Liver (tissue), 9 donors: ENCODE data around the gene IL10RB. TPM values are rescaled to one million over a fixed set of nuclear protein-coding genes. Genes with fewer than 3 reads are reported as not detected.

Experiments used
- DNase-seq: peaks from one replicate; pipeline ENCODE4 v3.0.0-alpha.2; 2017; ENCODE audit warnings: low spot score
- H3K27ac ChIP-seq, 2 donors: one replicate each; pipeline ENCODE4 v1.7.0; 2013; ENCODE audit warnings: inconsistent platforms in 2 of 2, low read length in 2 of 2, control low read depth in 1 of 2, low read depth in 1 of 2, mild to moderate bottlenecking in 1 of 2
- H3K27me3 ChIP-seq, 4 donors: one replicate each; pipeline versions ENCODE4 v1.6.1 to v1.7.0; 2013; ENCODE audit warnings: low read length in 3 of 4, inconsistent platforms in 1 of 4, mild to moderate bottlenecking in 1 of 4, moderate library complexity in 1 of 4; ENCODE audit not compliant: control insufficient read depth in 4 of 4, insufficient read depth in 4 of 4
- H3K36me3 ChIP-seq, 4 donors: one replicate each; pipeline versions ENCODE4 v1.6.1 to v1.7.0; 2013; ENCODE audit warnings: low read length in 3 of 4, mild to moderate bottlenecking in 3 of 4, low read depth in 1 of 4, moderate library complexity in 1 of 4; ENCODE audit not compliant: control insufficient read depth in 4 of 4, insufficient read depth in 3 of 4
- H3K4me1 ChIP-seq, 4 donors: one replicate each; pipeline versions ENCODE4 v1.6.1 to v1.7.0; 2013; ENCODE audit warnings: low read length in 3 of 4, mild to moderate bottlenecking in 3 of 4, moderate library complexity in 1 of 4; ENCODE audit not compliant: control insufficient read depth in 4 of 4, insufficient read depth in 4 of 4
- H3K4me3 ChIP-seq, 3 donors: one replicate each; pipeline versions ENCODE4 v1.6.1 to v1.7.0; 2013; ENCODE audit warnings: low read length in 3 of 3, control low read depth in 1 of 3, low read depth in 1 of 3, mild to moderate bottlenecking in 1 of 3
- H3K9ac ChIP-seq, 2 donors: one replicate each; pipeline ENCODE4 v1.7.0; 2013; ENCODE audit warnings: low read length in 2 of 2, mild to moderate bottlenecking in 2 of 2, moderate library complexity in 2 of 2, control low read depth in 1 of 2, low read depth in 1 of 2
- H3K9me3 ChIP-seq, 4 donors: one replicate each; pipeline versions ENCODE4 v1.6.1 to v1.7.0; 2013; ENCODE audit warnings: low read length in 3 of 4; ENCODE audit not compliant: control insufficient read depth in 4 of 4
- ATF3 ChIP-seq: IDR thresholded peaks from 2 replicates; pipeline ENCODE4 v1.6.1; 2016; ENCODE audit warnings: antibody characterized with exemption
- FOXA1 ChIP-seq: IDR thresholded peaks from 2 replicates; pipeline ENCODE4 v1.6.1; 2016; ENCODE audit warnings: antibody characterized with exemption
- GABPA ChIP-seq, 2 donors: IDR thresholded peaks in 1 of 2; conservative IDR thresholded peaks in 1 of 2; 2 replicates each; pipeline ENCODE4 v1.6.1; 2016; ENCODE audit warnings: antibody characterized with exemption in 2 of 2, mild to moderate bottlenecking in 1 of 2, moderate library complexity in 1 of 2
- HNF4A ChIP-seq, 2 donors: conservative IDR thresholded peaks; 2 replicates each; pipeline ENCODE4 v1.6.1; 2016; ENCODE audit warnings: antibody characterized with exemption in 2 of 2, mild to moderate bottlenecking in 2 of 2
- HNF4G ChIP-seq: IDR thresholded peaks from 2 replicates; pipeline ENCODE4 v1.6.1; 2016; ENCODE audit warnings: antibody characterized with exemption
- JUND ChIP-seq, 2 donors: IDR thresholded peaks; 2 replicates each; pipeline ENCODE4 v1.6.1; 2016; ENCODE audit warnings: antibody characterized with exemption in 2 of 2
- MAX ChIP-seq: IDR thresholded peaks from 2 replicates; pipeline ENCODE4 v1.6.1; 2016; ENCODE audit warnings: antibody characterized with exemption
- NR2F2 ChIP-seq: IDR thresholded peaks from 2 replicates; pipeline ENCODE4 v1.6.1; 2016; ENCODE audit warnings: antibody characterized with exemption
- RAD21 ChIP-seq, 2 donors: IDR thresholded peaks; 2 replicates each; pipeline ENCODE4 v1.6.1; 2016; ENCODE audit warnings: antibody characterized with exemption in 2 of 2, mild to moderate bottlenecking in 2 of 2
- RXRA ChIP-seq, 2 donors: IDR thresholded peaks; 2 replicates each; pipeline ENCODE4 v1.6.1; 2017 to 2018; ENCODE audit warnings: antibody characterized with exemption in 2 of 2, mild to moderate bottlenecking in 1 of 2
- SP1 ChIP-seq: IDR thresholded peaks from 2 replicates; pipeline ENCODE4 v1.6.1; 2018; ENCODE audit warnings: antibody characterized with exemption, mild to moderate bottlenecking
- TAF1 ChIP-seq: conservative IDR thresholded peaks from 2 replicates; pipeline ENCODE4 v1.6.1; 2016; ENCODE audit warnings: antibody characterized with exemption, mild to moderate bottlenecking
- YY1 ChIP-seq: IDR thresholded peaks from 2 replicates; pipeline ENCODE4 v1.6.1; 2016; ENCODE audit warnings: antibody characterized with exemption, mild to moderate bottlenecking
- WGBS: extraction: QIAGEN DNeasy Blood & Tissue Kit; methylation state at CpG from one replicate; pipeline ENCODE4 v1.1.7; 2013; 5-methylcytosine and 5-hydroxymethylcytosine counted together
- polyA plus RNA-seq, 2 donors: library from polyadenylated mRNA; stranded (reverse) in 1 of 2; unstranded in 1 of 2; fragments of 200-250 nt in 1 of 2; fragments of >200 nt in 1 of 2; fragmentation: Nextera tagmentation in 1 of 2; extraction: Ambion mirVana in 1 of 2; gene quantifications; one replicate each; pipeline versions ENCODE4 v1.2.1 to v1.2.3, GENCODE V29; 2013 to 2015
- total RNA-seq, 2 donors: library from RNA; depleted of rRNA; stranded (reverse); fragments of >200 nt; gene quantifications; one replicate each; pipeline ENCODE4 v1.2.3, GENCODE V29; 2014
- TF ChIP-seq, protein P1 (sequence below): IDR thresholded peaks from 2 replicates; pipeline ENCODE4 v1.6.1; 2016; ENCODE audit warnings: antibody characterized with exemption, mild to moderate bottlenecking
- TF ChIP-seq, protein P2 (sequence below): fragments of 150-350 bp; IDR thresholded peaks from 2 replicates; pipeline ENCODE4 v1.5.1; 2017; ENCODE audit warnings: improper control_type of control experiment, low read depth, low read length; ENCODE audit not compliant: missing input control
- TF ChIP-seq, protein P3 (sequence below): IDR thresholded peaks from 2 replicates; pipeline ENCODE4 v1.6.1; 2016; ENCODE audit warnings: antibody characterized with exemption
- donor health status: healthy.
- donor health status: healthy.
- donor health status: healthy.
- donor health status: healthy.
- donor health status: healthy.

Gene IL10RB
- total and polyA plus RNA-seq, 4 donors, result 16.1 to 22.1 (median 18.8) TPM

GRCh38 chr21:33314111-33314510 lies 47.9 kb downstream of the IL10RB start:
- no peak overlapping the region for H3K4me3 ChIP-seq
- H3K27me3 ChIP-seq, result no peaks in the 10 kb centered on the region
- H3K4me1 ChIP-seq, result no peaks in the 10 kb centered on the region
- TF ChIP-seq TAF1, result no peak
- TF ChIP-seq, protein P1, sequence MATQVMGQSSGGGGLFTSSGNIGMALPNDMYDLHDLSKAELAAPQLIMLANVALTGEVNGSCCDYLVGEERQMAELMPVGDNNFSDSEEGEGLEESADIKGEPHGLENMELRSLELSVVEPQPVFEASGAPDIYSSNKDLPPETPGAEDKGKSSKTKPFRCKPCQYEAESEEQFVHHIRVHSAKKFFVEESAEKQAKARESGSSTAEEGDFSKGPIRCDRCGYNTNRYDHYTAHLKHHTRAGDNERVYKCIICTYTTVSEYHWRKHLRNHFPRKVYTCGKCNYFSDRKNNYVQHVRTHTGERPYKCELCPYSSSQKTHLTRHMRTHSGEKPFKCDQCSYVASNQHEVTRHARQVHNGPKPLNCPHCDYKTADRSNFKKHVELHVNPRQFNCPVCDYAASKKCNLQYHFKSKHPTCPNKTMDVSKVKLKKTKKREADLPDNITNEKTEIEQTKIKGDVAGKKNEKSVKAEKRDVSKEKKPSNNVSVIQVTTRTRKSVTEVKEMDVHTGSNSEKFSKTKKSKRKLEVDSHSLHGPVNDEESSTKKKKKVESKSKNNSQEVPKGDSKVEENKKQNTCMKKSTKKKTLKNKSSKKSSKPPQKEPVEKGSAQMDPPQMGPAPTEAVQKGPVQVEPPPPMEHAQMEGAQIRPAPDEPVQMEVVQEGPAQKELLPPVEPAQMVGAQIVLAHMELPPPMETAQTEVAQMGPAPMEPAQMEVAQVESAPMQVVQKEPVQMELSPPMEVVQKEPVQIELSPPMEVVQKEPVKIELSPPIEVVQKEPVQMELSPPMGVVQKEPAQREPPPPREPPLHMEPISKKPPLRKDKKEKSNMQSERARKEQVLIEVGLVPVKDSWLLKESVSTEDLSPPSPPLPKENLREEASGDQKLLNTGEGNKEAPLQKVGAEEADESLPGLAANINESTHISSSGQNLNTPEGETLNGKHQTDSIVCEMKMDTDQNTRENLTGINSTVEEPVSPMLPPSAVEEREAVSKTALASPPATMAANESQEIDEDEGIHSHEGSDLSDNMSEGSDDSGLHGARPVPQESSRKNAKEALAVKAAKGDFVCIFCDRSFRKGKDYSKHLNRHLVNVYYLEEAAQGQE, result no peak
- TF ChIP-seq RXRA (IDR thresholded peaks at IDR 0.05), result no peak
- no peak for TF ChIP-seq RAD21 (IDR thresholded peaks at IDR 0.05)
- no peak for TF ChIP-seq JUND (IDR thresholded peaks at IDR 0.05)
- no peak for TF ChIP-seq HNF4G
- TF ChIP-seq GABPA (IDR thresholded peaks at IDR 0.05 in 1 of 2, conservative IDR thresholded peaks at IDR 0.05 in 1 of 2), result no peak
- no peak for TF ChIP-seq YY1
- TF ChIP-seq, protein P2, sequence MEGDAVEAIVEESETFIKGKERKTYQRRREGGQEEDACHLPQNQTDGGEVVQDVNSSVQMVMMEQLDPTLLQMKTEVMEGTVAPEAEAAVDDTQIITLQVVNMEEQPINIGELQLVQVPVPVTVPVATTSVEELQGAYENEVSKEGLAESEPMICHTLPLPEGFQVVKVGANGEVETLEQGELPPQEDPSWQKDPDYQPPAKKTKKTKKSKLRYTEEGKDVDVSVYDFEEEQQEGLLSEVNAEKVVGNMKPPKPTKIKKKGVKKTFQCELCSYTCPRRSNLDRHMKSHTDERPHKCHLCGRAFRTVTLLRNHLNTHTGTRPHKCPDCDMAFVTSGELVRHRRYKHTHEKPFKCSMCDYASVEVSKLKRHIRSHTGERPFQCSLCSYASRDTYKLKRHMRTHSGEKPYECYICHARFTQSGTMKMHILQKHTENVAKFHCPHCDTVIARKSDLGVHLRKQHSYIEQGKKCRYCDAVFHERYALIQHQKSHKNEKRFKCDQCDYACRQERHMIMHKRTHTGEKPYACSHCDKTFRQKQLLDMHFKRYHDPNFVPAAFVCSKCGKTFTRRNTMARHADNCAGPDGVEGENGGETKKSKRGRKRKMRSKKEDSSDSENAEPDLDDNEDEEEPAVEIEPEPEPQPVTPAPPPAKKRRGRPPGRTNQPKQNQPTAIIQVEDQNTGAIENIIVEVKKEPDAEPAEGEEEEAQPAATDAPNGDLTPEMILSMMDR, result no peak
- TF ChIP-seq FOXA1, result no peak
- no peak for TF ChIP-seq HNF4A (conservative IDR thresholded peaks at IDR 0.05)
- TF ChIP-seq MAX, result no peak
- TF ChIP-seq ATF3, result no peak
- TF ChIP-seq, protein P3, sequence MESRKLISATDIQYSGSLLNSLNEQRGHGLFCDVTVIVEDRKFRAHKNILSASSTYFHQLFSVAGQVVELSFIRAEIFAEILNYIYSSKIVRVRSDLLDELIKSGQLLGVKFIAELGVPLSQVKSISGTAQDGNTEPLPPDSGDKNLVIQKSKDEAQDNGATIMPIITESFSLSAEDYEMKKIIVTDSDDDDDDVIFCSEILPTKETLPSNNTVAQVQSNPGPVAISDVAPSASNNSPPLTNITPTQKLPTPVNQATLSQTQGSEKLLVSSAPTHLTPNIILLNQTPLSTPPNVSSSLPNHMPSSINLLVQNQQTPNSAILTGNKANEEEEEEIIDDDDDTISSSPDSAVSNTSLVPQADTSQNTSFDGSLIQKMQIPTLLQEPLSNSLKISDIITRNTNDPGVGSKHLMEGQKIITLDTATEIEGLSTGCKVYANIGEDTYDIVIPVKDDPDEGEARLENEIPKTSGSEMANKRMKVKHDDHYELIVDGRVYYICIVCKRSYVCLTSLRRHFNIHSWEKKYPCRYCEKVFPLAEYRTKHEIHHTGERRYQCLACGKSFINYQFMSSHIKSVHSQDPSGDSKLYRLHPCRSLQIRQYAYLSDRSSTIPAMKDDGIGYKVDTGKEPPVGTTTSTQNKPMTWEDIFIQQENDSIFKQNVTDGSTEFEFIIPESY, result no peak
- TF ChIP-seq NR2F2, result no peak
- TF ChIP-seq SP1, result no peak
- 85% methylated on average over 4 of the region's 4 CpGs for WGBS
- DNase-seq, result no peak
- no peak overlapping the region for H3K27ac ChIP-seq
- H3K9ac ChIP-seq, result no peak overlapping the region
- no peaks in the 10 kb centered on the region for H3K9me3 ChIP-seq
- H3K36me3 ChIP-seq, result no peaks in the 10 kb centered on the region
